Activated CD4-positive, alpha-beta T cell treated with anti-CD3 and anti-CD28 coated beads, Interleukin-2, amount 10 ng/mL, durations not matched to agents 24 days and 14 days (primary cell): ENCODE data around the gene ZMAT5. TPM values are rescaled to one million over a fixed set of nuclear protein-coding genes. Genes with fewer than 3 reads are reported as not detected.

ENCODE experiments used
- DNase-seq: peaks from one replicate; pipeline ENCODE4 v3.0.0; 2022
- H3K27ac Mint-ChIP-seq: one replicate; pipeline ENCODE4 v1.8.0; 2022; ENCODE audit warnings: mild to moderate bottlenecking, mixed read lengths
- H3K27me3 Mint-ChIP-seq: one replicate; pipeline ENCODE4 v1.8.0; 2022; ENCODE audit warnings: mixed read lengths
- H3K36me3 Mint-ChIP-seq: one replicate; pipeline ENCODE4 v1.8.0; 2022; ENCODE audit warnings: low read depth, mild to moderate bottlenecking, mixed read lengths
- H3K4me1 Mint-ChIP-seq: one replicate; pipeline ENCODE4 v1.8.0; 2021; ENCODE audit warnings: mixed read lengths
- H3K4me3 Mint-ChIP-seq: one replicate; pipeline ENCODE4 v1.8.0; 2022; ENCODE audit warnings: mild to moderate bottlenecking, moderate library complexity, mixed read lengths
- H3K9me3 Mint-ChIP-seq: one replicate; pipeline ENCODE4 v1.8.0; 2021; ENCODE audit warnings: mixed read lengths
- intact Hi-C: fragments of 100-400 bp; cut with micrococcal nuclease; formaldehyde crosslinking; loops from one replicate; pipeline ENCODE4 v1.15.1; 2023
- total RNA-seq: library from RNA; stranded (reverse); gene quantifications from 2 replicates; pipeline ENCODE4 v1.2.3, GENCODE V29; 2022

ZMAT5 gene
- total RNA-seq, 1 donor from 2014 or later: 24.9 TPM

DNA sequence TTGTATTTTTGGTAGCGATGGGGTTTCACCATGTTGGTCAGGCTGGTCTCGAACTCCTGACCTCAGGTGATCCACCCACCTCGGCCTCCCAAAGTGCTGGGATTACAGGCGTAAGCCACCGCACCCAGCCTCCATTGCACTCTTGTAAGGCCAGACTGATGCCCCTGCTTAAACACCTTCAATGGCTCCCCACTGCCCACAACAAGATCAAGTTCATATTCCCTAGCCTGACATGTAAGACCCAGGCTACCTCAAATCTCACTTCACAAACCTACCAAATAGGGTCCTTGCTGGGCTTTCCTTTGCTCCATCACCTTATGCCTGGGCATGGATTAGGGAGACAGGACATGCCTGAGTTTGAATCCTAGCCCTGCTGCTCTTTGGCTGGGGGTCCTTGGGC, 13.4 kb upstream of the ZMAT5 start:
- peaks cover 4% of the 10 kb centered on the region for H3K27me3 Mint-ChIP-seq
- H3K4me1 Mint-ChIP-seq: no peaks in the 10 kb centered on the region
- H3K9me3 Mint-ChIP-seq: no peaks in the 10 kb centered on the region

DNA sequence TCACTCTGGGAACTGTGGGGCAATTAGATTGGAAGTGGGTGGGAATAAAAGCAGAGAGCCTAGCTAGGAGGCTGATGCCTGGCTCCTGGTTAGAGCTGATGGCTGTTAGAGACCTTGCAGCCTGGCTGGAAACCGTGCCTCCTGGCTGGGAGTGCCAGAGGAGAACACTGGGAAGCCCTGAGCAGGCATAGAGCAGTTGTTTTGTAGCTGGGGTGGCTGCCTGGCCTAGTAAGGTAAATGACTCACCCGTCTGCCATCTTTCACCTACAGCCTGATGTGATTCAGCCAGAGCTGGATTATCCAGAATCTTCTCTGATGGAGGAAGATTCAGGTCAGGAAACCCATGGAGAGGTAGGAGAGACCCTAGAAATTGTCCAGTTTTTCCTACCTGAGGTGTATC, 6.4 kb upstream of the ZMAT5 start:
- no peak overlapping the region for H3K27ac Mint-ChIP-seq
- peaks cover 2% of the 10 kb centered on the region for H3K27me3 Mint-ChIP-seq
- intact Hi-C loops: no loop called here
- DNase-seq: no peak
- peaks cover 3% of the 10 kb centered on the region for H3K4me1 Mint-ChIP-seq
- peaks cover 24% of the 10 kb centered on the region for H3K36me3 Mint-ChIP-seq
- H3K4me3 Mint-ChIP-seq: no peak overlapping the region
- H3K9me3 Mint-ChIP-seq: no peaks in the 10 kb centered on the region

More for the DNA sequence above, 13.4 kb upstream of the ZMAT5 start:
- Mint-ChIP-seq H3K27ac (no peak overlapping the region), H3K36me3 (no peaks in the 10 kb centered on the region), H3K4me3 (no peak overlapping the region)
- intact Hi-C loops: no loop called here
- DNase-seq: no peak

GRCh38 chr22:29772170-29772641, 5.4 kb upstream of the ZMAT5 start:
- Mint-ChIP-seq H3K27ac (no peak overlapping the region), H3K4me3 (no peak overlapping the region), H3K36me3 (peaks cover 24% of the 10 kb centered on the region), H3K4me1 (peaks cover 7% of the 10 kb centered on the region), H3K27me3 (peaks cover 2% of the 10 kb centered on the region), H3K9me3 (no peaks in the 10 kb centered on the region)
- no peak for DNase-seq
- intact Hi-C loops: no loop called here

- DNase-seq: no peak
- Mint-ChIP-seq H3K4me3 (no peak overlapping the region), H3K36me3 (peaks cover 24% of the 10 kb centered on the region), H3K9me3 (no peaks in the 10 kb centered on the region), H3K4me1 (peaks cover 19% of the 10 kb centered on the region), H3K27me3 (no peaks in the 10 kb centered on the region), H3K27ac (no peak overlapping the region)
- intact Hi-C loops: loop anchor here (5.0 to 10.0 kb wide), 3 partner anchors 168 to 655 kb away; partner anchors contain the start of genes MTFP1 and NF2
Measured at GRCh38 chr22:29769723-29770321, 3.0 kb upstream of the ZMAT5 start.

DNA sequence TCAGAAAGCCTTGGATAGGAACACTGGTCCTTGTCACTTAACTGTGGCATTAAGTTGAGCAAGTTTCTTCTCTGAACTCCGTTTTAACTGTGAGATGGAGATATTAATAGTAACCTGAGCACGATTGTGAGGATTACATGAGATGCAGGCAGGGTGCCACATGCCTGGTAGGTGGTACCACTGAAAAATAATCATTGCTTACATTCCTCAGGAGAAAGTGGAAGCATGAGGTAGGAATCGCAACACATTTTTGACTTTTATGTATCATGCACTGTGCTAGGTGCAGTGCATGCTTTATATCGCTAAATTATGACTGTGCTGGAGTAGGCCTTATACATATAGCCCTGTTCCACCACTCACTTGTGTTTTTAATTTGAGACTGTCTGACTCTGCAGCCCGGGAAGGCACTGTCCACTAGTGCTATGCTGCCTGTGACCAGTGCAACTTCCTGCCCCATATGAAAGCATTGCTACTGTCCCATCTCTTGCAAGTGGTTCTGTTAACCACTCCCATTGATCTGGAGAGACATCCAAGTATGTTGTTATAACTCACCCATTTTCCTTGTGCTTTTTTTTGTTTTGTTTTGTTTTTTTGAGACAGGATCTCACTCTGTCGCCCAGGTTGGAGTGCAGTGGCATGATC, 1.4 kb upstream of the ZMAT5 start:
- no peak for DNase-seq
- intact Hi-C loops: loop anchor here (5.0 to 10.0 kb wide), 3 partner anchors 166 to 657 kb away; partner anchors contain the start of genes MTFP1 and NF2
- H3K27ac Mint-ChIP-seq: peak overlapping the region; percentile 95
- H3K4me3 Mint-ChIP-seq: peak overlapping the region; percentile 94
- peaks cover 24% of the 10 kb centered on the region for H3K36me3 Mint-ChIP-seq
- H3K4me1 Mint-ChIP-seq: peaks cover 22% of the 10 kb centered on the region
- H3K27me3 Mint-ChIP-seq: no peaks in the 10 kb centered on the region
- no peaks in the 10 kb centered on the region for H3K9me3 Mint-ChIP-seq

- Mint-ChIP-seq H3K9me3 (no peaks in the 10 kb centered on the region), H3K27me3 (no peaks in the 10 kb centered on the region), H3K4me3 (peak within 1 kb of the TSS; percentile 94), H3K36me3 (peaks cover 24% of the 10 kb centered on the region), H3K4me1 (peaks cover 22% of the 10 kb centered on the region), H3K27ac (peak within 1 kb of the TSS; percentile 95)
- intact Hi-C loops: loop anchor here (1.0 to 10.0 kb wide), 7 partner anchors 71 to 1201 kb away; partner anchors contain the start of genes ASCC2, MORC2, MTFP1 and MTMR3
- DNase-seq: peak; percentile 98
Measured at GRCh38 chr22:29767171-29768051, 604 bp upstream of the ZMAT5 start, which contains the start of gene UQCR10. UQCR10 (plus strand) TSS chr22:29767369; CDS start chr22:29767399, 30 bp downstream.

- Mint-ChIP-seq H3K4me3 (peak overlapping the region; percentile 94), H3K27ac (peak overlapping the region; percentile 95), H3K36me3 (peaks cover 22% of the 10 kb centered on the region), H3K27me3 (no peaks in the 10 kb centered on the region), H3K9me3 (no peaks in the 10 kb centered on the region), H3K4me1 (peaks cover 22% of the 10 kb centered on the region)
- no peak for DNase-seq
- intact Hi-C loops: loop anchor here (2.0 to 10.0 kb wide), 6 partner anchors 117 to 1203 kb away; partner anchors contain the start of genes MORC2, MTFP1, MTMR3 and NF2
Measured at GRCh38 chr22:29765905-29766631, 739 bp downstream of the ZMAT5 start.

DNA sequence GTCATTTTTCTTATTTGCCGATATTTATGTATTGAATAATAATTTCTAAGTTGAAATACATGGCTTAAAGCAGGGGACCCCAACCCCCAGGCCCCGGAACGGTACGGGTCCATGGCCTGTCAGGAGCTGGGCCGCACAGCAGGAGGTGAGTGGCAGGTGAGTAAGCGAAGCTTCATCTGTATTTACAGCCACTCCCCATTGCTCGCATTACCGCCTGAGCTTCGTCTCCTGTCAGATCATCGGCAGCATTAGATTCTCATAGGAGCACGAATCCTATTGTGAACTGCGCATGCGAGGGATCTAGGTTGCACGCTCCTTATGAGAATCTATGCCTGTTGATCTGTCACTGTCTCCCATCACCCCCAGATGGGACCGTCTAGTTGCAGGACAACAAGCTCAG, 4.5 kb downstream of the ZMAT5 start:
- Mint-ChIP-seq H3K4me1 (peaks cover 15% of the 10 kb centered on the region), H3K36me3 (no peaks in the 10 kb centered on the region)
- intact Hi-C loops: loop anchor here (10.0 kb wide), 1 partner anchor 663 kb away; the partner anchor contains the start of gene MTFP1

DNA sequence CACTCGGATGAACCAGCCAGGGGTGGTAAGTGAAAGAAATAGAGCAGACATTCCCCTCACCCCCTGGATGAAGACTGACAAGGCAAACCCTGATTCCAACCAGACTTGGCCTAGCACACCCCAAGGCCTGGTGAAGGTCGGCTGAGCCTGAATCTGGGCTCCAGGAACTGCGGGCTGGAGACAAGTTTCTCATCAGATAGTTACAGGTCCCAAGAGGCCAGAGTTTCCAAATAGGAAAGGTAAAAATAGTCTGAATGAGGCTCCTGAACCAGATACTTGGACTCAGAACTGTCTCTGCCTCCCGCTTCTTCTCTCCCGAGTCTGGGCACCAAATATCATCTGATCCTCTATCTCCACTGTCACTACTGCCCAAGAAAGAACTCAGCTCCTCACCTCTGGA, 7.8 kb downstream of the ZMAT5 start:
- H3K36me3 Mint-ChIP-seq: no peaks in the 10 kb centered on the region
- intact Hi-C loops: no loop called here
- no peak overlapping the region for H3K27ac Mint-ChIP-seq
- DNase-seq: no peak
- H3K27me3 Mint-ChIP-seq: no peaks in the 10 kb centered on the region
- H3K4me1 Mint-ChIP-seq: no peaks in the 10 kb centered on the region
- no peaks in the 10 kb centered on the region for H3K9me3 Mint-ChIP-seq
- H3K4me3 Mint-ChIP-seq: no peak overlapping the region

More for the DNA sequence above, 4.5 kb downstream of the ZMAT5 start:
- Mint-ChIP-seq H3K27ac (no peak overlapping the region), H3K4me3 (no peak overlapping the region), H3K27me3 (no peaks in the 10 kb centered on the region), H3K9me3 (no peaks in the 10 kb centered on the region)
- no peak for DNase-seq

- Mint-ChIP-seq H3K27me3 (no peaks in the 10 kb centered on the region), H3K4me3 (no peak overlapping the region)
- intact Hi-C loops: no loop called here
Measured at GRCh38 chr22:29758068-29758622, 8.7 kb downstream of the ZMAT5 start.

GRCh38 chr22:29757096-29757495, 9.7 kb downstream of the ZMAT5 start:
- Mint-ChIP-seq H3K4me3 (no peak overlapping the region), H3K27me3 (no peaks in the 10 kb centered on the region), H3K27ac (no peak overlapping the region), H3K4me1 (peaks cover 3% of the 10 kb centered on the region), H3K36me3 (no peaks in the 10 kb centered on the region), H3K9me3 (no peaks in the 10 kb centered on the region)
- intact Hi-C loops: no loop called here
- no peak for DNase-seq

More at GRCh38 chr22:29758068-29758622, 8.7 kb downstream of the ZMAT5 start:
- DNase-seq: no peak
- Mint-ChIP-seq H3K27ac (no peak overlapping the region), H3K9me3 (no peaks in the 10 kb centered on the region), H3K4me1 (no peaks in the 10 kb centered on the region), H3K36me3 (no peaks in the 10 kb centered on the region)

DNA sequence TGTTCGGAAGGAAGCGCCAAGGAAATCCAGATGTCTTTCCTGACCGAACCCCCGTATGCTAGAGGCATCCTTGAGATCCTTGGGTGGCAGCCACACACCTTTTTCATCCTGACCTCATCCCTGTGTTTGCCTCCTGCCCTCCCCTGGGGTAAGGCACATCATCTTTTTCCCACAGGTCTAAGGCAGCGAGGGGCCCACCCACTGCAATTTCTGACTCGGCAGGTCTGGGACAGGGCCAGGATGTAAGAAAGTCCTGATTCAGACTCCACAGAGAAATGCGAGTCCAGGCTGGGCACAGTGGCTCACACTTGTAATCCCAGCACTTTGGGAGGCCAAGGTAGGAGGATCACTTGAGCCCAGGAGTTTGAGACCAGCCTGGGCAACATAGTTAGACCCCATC, 10.5 kb downstream of the ZMAT5 start:
- Mint-ChIP-seq H3K4me3 (no peak overlapping the region), H3K36me3 (peaks cover 1% of the 10 kb centered on the region), H3K9me3 (no peaks in the 10 kb centered on the region), H3K27me3 (no peaks in the 10 kb centered on the region), H3K4me1 (peaks cover 6% of the 10 kb centered on the region), H3K27ac (no peak overlapping the region)
- DNase-seq: no peak
- intact Hi-C loops: no loop called here

DNA sequence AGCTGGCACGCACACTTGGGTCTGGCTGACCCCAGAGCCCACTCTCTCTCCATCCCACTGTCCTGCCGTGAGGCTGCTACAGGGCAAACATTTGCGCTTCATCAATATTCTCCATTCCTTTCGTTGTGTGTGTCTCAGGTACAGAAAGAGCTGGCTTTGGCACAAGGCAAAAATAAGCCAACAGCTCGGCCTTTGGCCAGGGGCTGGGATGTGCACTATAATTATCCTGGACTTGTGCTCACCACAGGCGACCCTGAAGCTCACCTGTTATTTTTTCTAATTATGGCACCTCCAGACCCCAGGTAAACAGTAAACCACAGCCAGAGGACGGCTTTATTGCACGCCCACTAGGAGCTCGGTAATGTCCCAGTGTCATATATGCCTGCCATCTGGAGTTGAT, 10.9 kb downstream of the ZMAT5 start:
- Mint-ChIP-seq H3K4me1 (peaks cover 10% of the 10 kb centered on the region), H3K36me3 (peaks cover 1% of the 10 kb centered on the region), H3K4me3 (no peak overlapping the region), H3K9me3 (no peaks in the 10 kb centered on the region), H3K27me3 (no peaks in the 10 kb centered on the region), H3K27ac (no peak overlapping the region)
- intact Hi-C loops: no loop called here
- no peak for DNase-seq
